Neural cell (in vitro differentiated cells): ENCODE measurements around the gene SMAP2. TPM values are rescaled to one million over a fixed set of nuclear protein-coding genes. Genes with fewer than 3 reads are reported as not detected.

ENCODE experiments used
- H2AFZ ChIP-seq: fragments of 200-600, 300-800 bp; sonication (generic), shearing (Covaris generic); 2 replicates; pipeline ENCODE4 v1.6.0; 2014; ENCODE audit warnings: low read depth, mild to moderate bottlenecking, antibody characterized with exemption, low read length, moderate library complexity
- H3F3A ChIP-seq: fragments of 200-600 bp; shearing (Covaris generic); 2 replicates; pipeline ENCODE4 v1.6.1; 2016; ENCODE audit warnings: mild to moderate bottlenecking, moderate library complexity, mixed read lengths, antibody characterized with exemption, low read length; ENCODE audit not compliant: insufficient read depth, poor library complexity, severe bottlenecking
- H3K27ac ChIP-seq: fragments of 200-600, 300-800 bp; sonication (generic), shearing (Covaris generic); 2 replicates; pipeline ENCODE4 v1.5.1; 2014; ENCODE audit warnings: mild to moderate bottlenecking, low read length, moderate library complexity
- H3K27me3 ChIP-seq: fragments of 300-800, 200-600 bp; sonication (generic), shearing (Covaris generic); 2 replicates; pipeline ENCODE4 v1.6.0; 2014; ENCODE audit warnings: mild to moderate bottlenecking, low read depth, low read length, moderate library complexity; ENCODE audit not compliant: insufficient read depth
- H3K36me3 ChIP-seq: fragments of 300-800, 200-600 bp; sonication (generic), shearing (Covaris generic); 2 replicates; pipeline ENCODE4 v1.5.1; 2014; ENCODE audit warnings: mild to moderate bottlenecking, antibody characterized with exemption, low read length, moderate library complexity; ENCODE audit not compliant: insufficient read depth
- H3K4me2 ChIP-seq: fragments of 300-800, 200-600 bp; sonication (generic), shearing (Covaris generic); 2 replicates; pipeline ENCODE4 v1.6.0; 2014; ENCODE audit warnings: mild to moderate bottlenecking, low read length
- H3K4me3 ChIP-seq: fragments of 300-800, 200-600 bp; sonication (generic), shearing (Covaris generic); 2 replicates; pipeline ENCODE4 v1.5.1; 2014; ENCODE audit warnings: mild to moderate bottlenecking, low read length, moderate library complexity
- H3K79me2 ChIP-seq: fragments of 200-600 bp; shearing (Covaris generic); replicated peaks from 2 replicates; pipeline ENCODE4 v1.6.0; 2014; ENCODE audit warnings: mild to moderate bottlenecking, low read length, moderate library complexity; ENCODE audit not compliant: insufficient read depth
- H3K9ac ChIP-seq: fragments of 300-800, 200-600 bp; sonication (generic), shearing (Covaris generic); 2 replicates; pipeline ENCODE4 v1.6.1; 2016; ENCODE audit warnings: mild to moderate bottlenecking, low read length, mixed read lengths
- H3K9me2 ChIP-seq: fragments of 200-600 bp; shearing (Covaris generic); 2 replicates; pipeline ENCODE4 v1.6.1; 2016; ENCODE audit warnings: mild to moderate bottlenecking, low read length, mixed read lengths; ENCODE audit not compliant: insufficient read depth
- H3K9me3 ChIP-seq: fragments of 200-600, 300-800 bp; sonication (generic), shearing (Covaris generic); 2 replicates; pipeline ENCODE4 v1.6.1; 2016; ENCODE audit warnings: mild to moderate bottlenecking, mixed run types, low read length, moderate library complexity, mixed read lengths
- H4K20me1 ChIP-seq: fragments of 200-600 bp; shearing (Covaris generic); 2 replicates; pipeline ENCODE4 v1.6.1; 2016; ENCODE audit warnings: mild to moderate bottlenecking, mixed run types; ENCODE audit not compliant: insufficient read depth
- CTCF ChIP-seq: fragments of 450-650 bp; IDR thresholded peaks from 2 replicates; pipeline ENCODE4 v1.5.1; 2014; ENCODE audit warnings: antibody characterized with exemption, mild to moderate bottlenecking, moderate library complexity; ENCODE audit not compliant: poor library complexity, severe bottlenecking
- EP300 ChIP-seq: fragments of 450-650 bp; conservative IDR thresholded peaks from 2 replicates; pipeline ENCODE4 v1.6.1; 2014; ENCODE audit warnings: antibody characterized with exemption, mild to moderate bottlenecking, moderate library complexity; ENCODE audit not compliant: poor library complexity, severe bottlenecking
- EZH2 ChIP-seq: fragments of 200-600, 300-800 bp; shearing (Covaris generic), sonication (generic); IDR thresholded peaks from 2 replicates; pipeline ENCODE4 v1.6.1; 2014; ENCODE audit warnings: antibody characterized with exemption, low read length, borderline replicate concordance, mild to moderate bottlenecking; ENCODE audit not compliant: insufficient read depth, poor library complexity, severe bottlenecking
- MXI1 ChIP-seq: fragments of 450-650 bp; conservative IDR thresholded peaks from 2 replicates; pipeline ENCODE4 v1.6.1; 2014; ENCODE audit warnings: antibody characterized with exemption, mild to moderate bottlenecking; ENCODE audit not compliant: poor library complexity, severe bottlenecking
- POLR2AphosphoS5 ChIP-seq: IDR thresholded peaks from 2 replicates; pipeline ENCODE4 v1.6.1; 2012
- RAD21 ChIP-seq: fragments of 450-650 bp; conservative IDR thresholded peaks from 2 replicates; pipeline ENCODE4 v1.6.1; 2014; ENCODE audit warnings: antibody characterized with exemption, mild to moderate bottlenecking, moderate library complexity
- SMC3 ChIP-seq: fragments of 450-650 bp; conservative IDR thresholded peaks from 2 replicates; pipeline ENCODE4 v1.6.1; 2014; ENCODE audit warnings: antibody characterized with exemption, mild to moderate bottlenecking, moderate library complexity; ENCODE audit not compliant: poor library complexity
- TAF1 ChIP-seq: IDR thresholded peaks from 2 replicates; pipeline ENCODE4 v1.6.1; 2012; ENCODE audit warnings: low read depth
- polyA plus RNA-seq: library from polyadenylated mRNA; depleted of rRNA; stranded (reverse); fragments of >200 nt; gene quantifications from 2 replicates; pipeline ENCODE4 v1.2.3, GENCODE V29; 2014
- TF ChIP-seq, protein P1 (sequence below): IDR thresholded peaks from 2 replicates; pipeline ENCODE4 v1.6.1; 2012; ENCODE audit warnings: borderline replicate concordance

Gene SMAP2
- polyA plus RNA-seq, 1 donor from 2014 or later, result 46.8 TPM

- Histone ChIP-seq H3K27ac (no peak overlapping the region), H3K79me2 (no peaks in the 10 kb centered on the region), H3K27me3 (no peaks in the 10 kb centered on the region), H4K20me1 (no peaks in the 10 kb centered on the region), H3K4me3 (no peak overlapping the region), H2AFZ (no peak overlapping the region), H3K4me2 (no peak overlapping the region), H3K9ac (no peak overlapping the region), H3K9me2 (no peaks in the 10 kb centered on the region), H3K36me3 (peaks cover 21% of the 10 kb centered on the region), H3F3A (no peaks in the 10 kb centered on the region), H3K9me3 (no peaks in the 10 kb centered on the region)
- TF ChIP-seq EZH2, result no peak
- no peak for TF ChIP-seq RAD21
- no peak for TF ChIP-seq SMC3
- no peak for TF ChIP-seq EP300
- no peak for TF ChIP-seq CTCF
- TF ChIP-seq POLR2AphosphoS5, result no peak
- no peak for TF ChIP-seq TAF1
- TF ChIP-seq, protein P1, sequence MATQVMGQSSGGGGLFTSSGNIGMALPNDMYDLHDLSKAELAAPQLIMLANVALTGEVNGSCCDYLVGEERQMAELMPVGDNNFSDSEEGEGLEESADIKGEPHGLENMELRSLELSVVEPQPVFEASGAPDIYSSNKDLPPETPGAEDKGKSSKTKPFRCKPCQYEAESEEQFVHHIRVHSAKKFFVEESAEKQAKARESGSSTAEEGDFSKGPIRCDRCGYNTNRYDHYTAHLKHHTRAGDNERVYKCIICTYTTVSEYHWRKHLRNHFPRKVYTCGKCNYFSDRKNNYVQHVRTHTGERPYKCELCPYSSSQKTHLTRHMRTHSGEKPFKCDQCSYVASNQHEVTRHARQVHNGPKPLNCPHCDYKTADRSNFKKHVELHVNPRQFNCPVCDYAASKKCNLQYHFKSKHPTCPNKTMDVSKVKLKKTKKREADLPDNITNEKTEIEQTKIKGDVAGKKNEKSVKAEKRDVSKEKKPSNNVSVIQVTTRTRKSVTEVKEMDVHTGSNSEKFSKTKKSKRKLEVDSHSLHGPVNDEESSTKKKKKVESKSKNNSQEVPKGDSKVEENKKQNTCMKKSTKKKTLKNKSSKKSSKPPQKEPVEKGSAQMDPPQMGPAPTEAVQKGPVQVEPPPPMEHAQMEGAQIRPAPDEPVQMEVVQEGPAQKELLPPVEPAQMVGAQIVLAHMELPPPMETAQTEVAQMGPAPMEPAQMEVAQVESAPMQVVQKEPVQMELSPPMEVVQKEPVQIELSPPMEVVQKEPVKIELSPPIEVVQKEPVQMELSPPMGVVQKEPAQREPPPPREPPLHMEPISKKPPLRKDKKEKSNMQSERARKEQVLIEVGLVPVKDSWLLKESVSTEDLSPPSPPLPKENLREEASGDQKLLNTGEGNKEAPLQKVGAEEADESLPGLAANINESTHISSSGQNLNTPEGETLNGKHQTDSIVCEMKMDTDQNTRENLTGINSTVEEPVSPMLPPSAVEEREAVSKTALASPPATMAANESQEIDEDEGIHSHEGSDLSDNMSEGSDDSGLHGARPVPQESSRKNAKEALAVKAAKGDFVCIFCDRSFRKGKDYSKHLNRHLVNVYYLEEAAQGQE, result no peak
- no peak for TF ChIP-seq MXI1
Observed at GRCh38 chr1:40421431-40422384, 48.2 kb downstream of the SMAP2 start.

DNA sequence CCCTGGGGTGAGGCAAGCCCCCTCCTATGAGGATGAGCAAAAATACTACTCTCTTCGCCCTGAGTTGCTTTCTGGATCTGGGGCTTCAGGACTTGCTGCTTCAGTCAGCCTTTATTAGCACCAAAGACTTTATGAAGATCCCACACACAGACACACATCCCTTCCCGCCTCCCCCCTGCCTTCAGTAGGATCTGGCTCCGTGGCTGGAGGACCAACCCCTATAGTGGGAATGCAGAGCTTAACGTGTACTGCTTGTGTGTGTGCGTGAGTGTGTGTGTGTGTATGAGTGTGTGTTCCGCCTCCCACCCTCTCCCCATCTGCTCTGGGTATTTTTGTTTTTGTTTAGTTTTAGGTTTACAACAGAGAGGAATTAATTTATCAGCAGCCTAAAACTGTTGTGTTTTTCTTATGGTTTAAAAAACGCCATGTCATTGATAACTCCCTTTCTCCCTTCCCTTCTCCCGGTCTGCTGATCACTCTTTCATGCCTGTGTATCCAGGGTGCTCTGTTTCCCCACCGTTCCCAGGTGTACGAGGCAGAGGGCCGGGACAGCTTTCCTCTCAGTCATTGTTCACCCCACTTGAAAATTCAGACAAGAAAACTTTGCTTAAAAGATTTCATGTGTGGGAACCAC is 49.2 kb downstream of the SMAP2 start:
- no peak overlapping the region for H3K4me2 ChIP-seq
- no peak overlapping the region for H3K4me3 ChIP-seq
- no peaks in the 10 kb centered on the region for H3K9me3 ChIP-seq
- no peaks in the 10 kb centered on the region for H3K27me3 ChIP-seq
- no peak overlapping the region for H2AFZ ChIP-seq
- peaks cover 15% of the 10 kb centered on the region for H3K36me3 ChIP-seq
- no peaks in the 10 kb centered on the region for H3K9me2 ChIP-seq
- no peaks in the 10 kb centered on the region for H4K20me1 ChIP-seq
- no peak for TF ChIP-seq TAF1
- no peaks in the 10 kb centered on the region for H3F3A ChIP-seq
- H3K79me2 ChIP-seq, result no peaks in the 10 kb centered on the region
- no peak overlapping the region for H3K9ac ChIP-seq
- H3K27ac ChIP-seq, result no peak overlapping the region
